HTR-8/SVneo (cell line): ENCODE results near the gene SCYGR4.

Source experiments
- DNase-seq: peaks from one replicate; pipeline ENCODE4 v3.0.0; 2011; ENCODE audit warnings: low spot score, mixed read lengths; ENCODE audit not compliant: insufficient read length
- FAIRE-seq: peaks from 2 replicates; lab custom pipeline; 2011; peaks lifted over from hg19 to GRCh38; lab: Jason Lieb, UNC

Gene SCYGR4

GRCh38 chr2:227612546-227613271 is 4.6 kb upstream of the SCYGR4 start:
- DNase-seq: no peak
- FAIRE-seq: no peak

DNA sequence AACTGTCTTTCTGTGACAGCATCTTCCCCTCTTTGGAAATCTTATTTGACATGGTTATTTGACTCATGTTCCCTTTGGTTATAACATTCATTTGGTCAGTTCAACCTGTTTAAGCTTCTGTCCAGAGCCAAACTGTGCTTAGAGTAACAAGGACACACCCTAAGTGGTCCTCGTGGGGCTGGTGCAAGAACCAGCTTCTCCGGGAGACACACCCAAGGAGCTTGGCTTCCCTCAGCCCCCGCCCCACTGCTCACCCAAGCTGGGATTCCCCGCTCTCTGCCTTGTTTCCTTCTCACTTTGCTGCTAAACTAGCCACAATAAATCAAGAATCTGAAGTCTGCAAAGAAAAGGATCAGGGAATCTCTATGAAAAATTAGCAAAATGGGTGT is 4.0 kb upstream of the SCYGR4 start:
- FAIRE-seq (no peak), DNase-seq (no peak)

DNA sequence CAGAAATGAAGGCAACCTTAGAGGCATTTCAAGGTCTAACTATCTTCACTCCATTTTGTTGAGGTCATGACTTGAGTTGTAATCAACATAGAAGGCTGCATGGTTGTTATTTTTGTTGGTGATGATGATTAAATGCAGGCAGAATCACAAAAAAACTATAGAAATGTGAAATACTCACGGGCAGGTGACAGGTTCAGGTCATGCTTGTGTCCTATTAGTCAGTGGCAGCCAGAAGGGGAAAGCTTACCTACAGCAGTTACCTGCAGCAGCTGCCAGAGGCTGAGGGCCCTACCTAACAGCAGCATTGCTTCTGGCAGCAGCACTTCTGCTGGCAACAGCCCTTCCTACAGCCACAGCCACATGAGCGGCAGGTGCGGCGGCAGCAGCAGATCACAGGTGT is 3.1 kb upstream of the SCYGR4 start:
- DNase-seq: no peak
- FAIRE-seq: no peak

- FAIRE-seq: no peak
- DNase-seq: no peak
Observed at GRCh38 chr2:227614740-227615139, 2.6 kb upstream of the SCYGR4 start, which contains the start of gene SCYGR3. Gene SCYGR3, minus strand, starts transcription at chr2:227614840. Its CDS starts 0 bp downstream, at chr2:227614840.

GRCh38 chr2:227615181-227615580 is 2.1 kb upstream of the SCYGR4 start:
- DNase-seq: no peak
- FAIRE-seq: no peak

DNA sequence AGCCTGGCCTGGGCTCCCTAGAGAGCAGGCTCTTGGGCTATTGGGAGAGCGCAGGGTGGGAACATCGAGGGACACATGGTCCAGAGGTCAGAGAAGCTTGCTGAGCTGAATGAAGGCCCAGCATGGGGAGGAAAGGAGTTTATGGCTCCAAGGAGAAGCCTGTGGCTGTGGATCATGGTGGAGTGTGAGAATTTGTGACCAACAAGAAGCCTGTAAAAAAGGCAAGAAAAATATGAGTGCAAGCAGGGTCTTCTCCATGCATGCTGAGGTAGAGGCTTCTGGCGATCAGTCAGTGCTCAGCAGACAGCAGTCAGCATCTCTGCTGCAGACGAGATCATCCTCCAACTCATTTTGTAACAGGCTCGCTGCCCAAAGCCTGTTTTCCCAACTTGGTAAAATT is 1.4 kb upstream of the SCYGR4 start:
- FAIRE-seq (no peak), DNase-seq (no peak)

- DNase-seq (no peak), FAIRE-seq (no peak)
Observed at GRCh38 chr2:227616631-227617030, 667 bp upstream of the SCYGR4 start.

DNA sequence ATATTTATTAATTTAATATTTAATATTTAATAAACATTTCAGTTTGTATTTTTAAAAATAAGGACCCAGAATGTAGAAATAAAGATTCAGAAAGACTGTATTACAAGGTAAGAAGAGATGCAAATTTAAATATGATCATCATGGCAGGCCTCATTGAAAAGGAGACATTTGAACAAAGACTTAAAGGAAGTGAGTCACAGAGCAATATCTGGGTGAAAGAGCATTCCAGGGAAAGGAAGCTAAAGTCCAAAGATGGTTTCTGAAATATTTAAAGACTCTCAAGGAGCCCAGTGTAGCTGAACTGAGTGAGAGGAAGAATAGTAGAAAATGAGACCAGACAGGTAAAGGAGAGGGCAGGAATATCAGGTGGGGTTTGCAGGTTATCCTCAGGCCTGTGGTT is 5.9 kb downstream of the SCYGR4 start:
- FAIRE-seq: no peak
- peak; percentile 20 for DNase-seq

DNA sequence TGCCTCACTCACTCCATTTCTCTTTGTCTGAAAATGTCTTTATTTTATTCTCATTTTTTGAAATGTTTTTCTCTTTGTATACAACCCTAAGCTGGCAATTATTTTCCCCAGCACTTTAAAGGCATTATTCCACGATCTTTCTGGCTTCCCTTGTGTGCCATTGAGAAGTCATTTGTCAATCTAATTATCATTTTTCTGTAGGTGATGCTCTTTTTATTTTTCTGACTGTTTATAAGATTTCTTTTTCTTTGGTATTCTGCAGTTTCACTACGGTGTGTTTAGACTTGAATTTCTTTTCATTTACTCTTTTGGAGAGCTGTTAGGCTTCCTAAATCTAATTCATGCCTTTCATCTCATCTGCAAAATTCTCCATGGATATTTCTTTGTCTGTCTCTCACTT is 8.1 kb downstream of the SCYGR4 start:
- FAIRE-seq (no peak), DNase-seq (no peak)

DNA sequence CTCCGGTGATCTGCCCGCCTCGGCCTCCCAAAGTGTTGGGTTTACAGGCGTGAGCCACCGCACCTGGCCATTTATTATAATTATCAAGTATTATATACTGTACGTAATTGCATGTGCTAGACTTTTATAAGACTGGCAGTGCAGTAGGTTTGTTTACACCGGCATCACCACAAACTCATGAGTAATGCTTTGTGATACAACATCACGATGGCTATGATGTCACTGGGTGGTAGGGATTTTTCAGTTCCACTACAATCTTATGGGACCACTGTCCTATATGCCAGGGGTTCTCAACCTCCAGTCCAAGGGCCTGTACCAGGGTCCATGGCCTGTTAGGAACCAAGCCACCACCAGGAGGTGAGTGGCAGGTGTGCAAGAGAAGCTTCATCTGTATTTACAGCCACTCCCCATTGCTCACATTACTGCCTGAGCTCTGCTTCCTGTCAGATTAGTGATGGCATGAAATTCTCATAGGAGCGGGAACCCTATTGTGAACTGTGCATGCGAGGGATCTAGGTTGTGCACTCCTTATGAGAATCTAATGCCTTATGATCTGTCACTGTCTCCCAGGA is 9.4 kb downstream of the SCYGR4 start:
- FAIRE-seq (no peak), DNase-seq (no peak)

DNA sequence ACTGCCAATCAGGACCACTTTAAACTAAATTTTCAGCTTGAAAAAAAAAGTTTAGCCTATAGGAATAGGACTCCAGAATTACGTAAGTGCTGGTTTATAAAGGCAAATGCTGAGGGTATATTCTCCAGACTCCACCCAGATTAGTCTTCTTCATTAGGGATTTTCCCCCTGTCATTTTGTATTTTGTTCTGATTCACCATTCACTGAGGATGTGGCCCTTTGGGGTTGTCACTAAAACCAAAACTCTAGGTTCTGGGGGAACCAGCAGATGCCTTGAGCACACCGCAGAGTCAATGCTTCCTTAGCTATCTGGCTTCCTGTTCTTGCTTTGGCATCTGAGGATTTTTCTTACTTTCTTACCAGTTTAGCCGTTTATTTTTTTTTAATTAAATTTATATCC is 10.5 kb downstream of the SCYGR4 start:
- FAIRE-seq: no peak

DNA sequence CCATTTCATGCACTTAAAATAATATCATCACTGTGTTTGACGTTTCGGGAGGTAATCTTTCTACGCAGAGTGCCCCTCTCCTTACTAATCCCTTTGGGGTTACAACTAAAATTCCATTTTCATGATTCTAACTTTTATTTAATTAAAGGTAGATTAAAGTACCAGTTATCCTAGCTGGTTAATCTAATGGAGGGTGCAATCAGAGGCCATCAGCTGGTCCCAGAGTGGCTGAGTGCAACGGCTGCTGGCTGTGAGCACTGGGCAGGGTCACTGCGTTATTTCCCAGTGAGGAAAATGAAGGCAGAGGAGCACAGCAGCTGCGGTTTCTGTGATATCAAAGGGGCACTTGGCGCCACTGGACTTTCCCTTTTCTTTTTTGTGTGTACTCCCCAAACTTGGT is 12.1 kb downstream of the SCYGR4 start:
- DNase-seq (no peak), FAIRE-seq (no peak)

More for the DNA sequence above, 10.5 kb downstream of the SCYGR4 start:
- DNase-seq: no peak

DNA sequence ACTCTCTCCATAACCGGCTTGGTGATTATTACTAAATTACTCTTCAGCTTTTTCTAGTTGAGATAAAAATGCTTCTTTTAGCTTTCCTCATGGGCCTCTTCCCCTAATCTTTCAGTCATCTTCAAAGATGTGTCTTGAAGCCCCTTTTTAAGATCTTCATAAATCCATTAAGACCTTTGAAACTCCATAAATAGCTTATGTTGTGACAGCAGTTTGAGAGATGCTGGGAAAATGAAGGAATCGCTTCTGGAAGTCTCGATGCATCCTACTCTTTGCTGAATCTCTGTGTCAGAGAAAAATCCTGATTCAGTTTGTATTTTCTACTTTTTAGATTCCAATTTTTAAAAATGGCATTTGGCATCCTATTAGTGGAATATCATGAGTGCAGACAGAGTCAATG is 13.0 kb downstream of the SCYGR4 start:
- no peak for FAIRE-seq

GRCh38 chr2:227632827-227633226 is 15.5 kb downstream of the SCYGR4 start:
- DNase-seq (no peak), FAIRE-seq (no peak)

More for the DNA sequence above, 13.0 kb downstream of the SCYGR4 start:
- DNase-seq: no peak

GRCh38 chr2:227634201-227634600 is 16.9 kb downstream of the SCYGR4 start:
- DNase-seq (no peak), FAIRE-seq (no peak)

DNA sequence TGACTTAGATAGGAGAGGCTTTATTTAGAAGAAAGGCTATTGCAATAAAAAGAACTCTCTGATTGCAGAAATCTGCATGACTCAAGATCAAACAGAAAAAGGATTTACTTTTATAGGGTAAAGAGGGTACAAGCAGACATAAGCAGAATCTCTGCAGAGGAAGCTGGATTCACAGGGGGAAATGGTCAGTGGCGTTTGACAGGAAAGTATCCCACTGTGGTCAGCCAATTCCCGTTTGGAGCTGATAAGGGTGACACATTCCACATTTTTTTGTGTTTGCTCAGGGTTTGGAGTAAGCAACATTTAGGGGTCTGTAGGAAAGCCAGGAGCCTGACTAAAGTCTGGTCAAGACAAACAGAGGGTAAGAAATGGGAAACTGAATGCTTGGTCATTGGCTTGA is 25.4 kb downstream of the SCYGR4 start:
- no peak for DNase-seq

DNA sequence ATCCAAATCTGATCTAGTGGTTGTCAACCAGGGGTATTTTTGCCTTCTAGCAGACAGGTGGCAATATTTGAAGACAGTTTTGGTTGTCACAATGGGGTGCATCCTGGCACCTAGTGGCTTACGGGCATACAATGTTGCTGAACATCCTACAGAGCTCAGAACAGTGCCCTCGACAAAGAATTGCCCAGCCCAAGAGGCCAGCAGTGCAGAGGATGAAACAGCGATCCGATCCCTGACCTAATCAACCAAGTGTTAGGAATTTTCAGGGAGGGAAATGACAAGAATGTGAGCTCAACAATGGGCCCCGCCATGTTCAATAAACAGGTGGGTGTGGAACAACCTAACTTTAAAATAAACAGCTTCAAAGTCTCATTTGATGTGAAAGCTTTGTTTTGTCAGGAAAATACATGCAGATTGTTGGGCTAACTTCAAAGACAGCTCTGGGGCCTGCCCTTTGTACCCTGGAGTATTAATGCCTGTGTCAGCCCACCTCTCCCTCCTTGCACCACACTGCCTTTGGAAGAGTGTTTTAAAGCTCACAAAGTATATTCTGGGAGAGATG is 26.8 kb downstream of the SCYGR4 start:
- no peak for DNase-seq
- FAIRE-seq: no peak

More for the DNA sequence above, 25.4 kb downstream of the SCYGR4 start:
- FAIRE-seq: no peak

DNA sequence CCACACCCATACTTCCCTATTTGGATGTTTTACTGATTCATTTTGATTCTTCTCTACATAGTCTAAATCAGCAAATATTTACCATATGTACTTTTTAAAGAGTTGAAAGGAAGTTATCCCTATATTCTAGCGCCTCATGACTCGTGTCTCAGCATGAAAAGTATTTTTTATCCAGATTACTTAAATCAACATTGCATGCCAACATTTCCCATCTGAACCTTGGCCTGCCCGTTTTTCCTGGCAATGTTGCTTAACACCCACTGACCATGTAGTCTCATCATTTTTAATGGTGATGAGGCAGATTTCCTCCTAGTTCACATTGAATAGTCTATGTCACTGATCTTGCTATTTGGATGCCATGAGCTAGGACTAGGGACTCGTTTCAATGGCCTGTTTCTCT is 36.1 kb downstream of the SCYGR4 start:
- DNase-seq: peak; percentile 6
- peak; percentile 13 for FAIRE-seq

- DNase-seq (no peak), FAIRE-seq (no peak)
Observed at GRCh38 chr2:227654426-227654825, 37.1 kb downstream of the SCYGR4 start.

- DNase-seq (peak; percentile 86), FAIRE-seq (no peak)
Observed at GRCh38 chr2:227655454-227655853, 38.2 kb downstream of the SCYGR4 start.

DNA sequence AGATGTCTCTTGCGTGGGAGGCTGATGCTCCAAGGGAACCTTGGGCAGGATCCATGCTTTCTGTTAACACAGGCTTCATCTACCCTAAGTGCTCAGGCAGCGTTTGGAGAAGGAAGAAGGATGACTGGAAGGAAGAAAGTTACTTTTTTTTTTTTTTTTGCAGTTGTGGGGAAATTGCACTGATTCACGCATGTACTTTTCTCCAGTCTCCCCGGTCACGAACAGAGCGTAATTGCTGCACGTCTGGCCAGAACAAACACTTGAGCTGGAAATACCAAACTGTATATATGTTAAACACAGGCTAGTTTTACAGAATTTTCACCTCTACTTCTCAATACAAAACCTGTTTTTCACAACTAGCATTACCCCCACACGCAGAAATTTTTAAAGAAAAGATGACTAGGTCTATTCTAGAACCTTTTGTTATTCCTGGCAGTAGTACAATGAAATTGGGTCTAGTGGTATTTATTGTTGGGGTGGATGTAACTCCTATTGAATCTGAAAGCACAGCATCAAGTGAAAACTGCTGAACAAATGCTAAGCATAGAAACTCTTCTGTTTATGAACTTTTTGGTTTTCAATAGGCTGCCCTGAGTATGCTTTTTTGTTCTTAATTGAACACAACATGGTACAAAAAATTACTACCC is 40.0 kb downstream of the SCYGR4 start:
- DNase-seq (no peak), FAIRE-seq (no peak)
